Fibroblast of pulmonary artery (primary cell): Measurements from ENCODE around the gene OSTC.

ENCODE experiments used
- DNase-seq: peaks from one replicate; pipeline ENCODE4 v3.0.0-alpha.2; 2010; ENCODE audit warnings: low read depth
- H3K4me3 ChIP-seq: replicated peaks from 2 replicates; pipeline ENCODE4 v1.5.1; 2011; ENCODE audit warnings: low read depth, mild to moderate bottlenecking, control low read depth, low read length, moderate library complexity
- TF ChIP-seq, protein P1 (sequence below): IDR thresholded peaks from 2 replicates; pipeline ENCODE4 v1.5.1; 2011; ENCODE audit warnings: mild to moderate bottlenecking, control low read depth, low read length, inconsistent platforms; ENCODE audit errors: missing control alignments

Gene OSTC

DNA sequence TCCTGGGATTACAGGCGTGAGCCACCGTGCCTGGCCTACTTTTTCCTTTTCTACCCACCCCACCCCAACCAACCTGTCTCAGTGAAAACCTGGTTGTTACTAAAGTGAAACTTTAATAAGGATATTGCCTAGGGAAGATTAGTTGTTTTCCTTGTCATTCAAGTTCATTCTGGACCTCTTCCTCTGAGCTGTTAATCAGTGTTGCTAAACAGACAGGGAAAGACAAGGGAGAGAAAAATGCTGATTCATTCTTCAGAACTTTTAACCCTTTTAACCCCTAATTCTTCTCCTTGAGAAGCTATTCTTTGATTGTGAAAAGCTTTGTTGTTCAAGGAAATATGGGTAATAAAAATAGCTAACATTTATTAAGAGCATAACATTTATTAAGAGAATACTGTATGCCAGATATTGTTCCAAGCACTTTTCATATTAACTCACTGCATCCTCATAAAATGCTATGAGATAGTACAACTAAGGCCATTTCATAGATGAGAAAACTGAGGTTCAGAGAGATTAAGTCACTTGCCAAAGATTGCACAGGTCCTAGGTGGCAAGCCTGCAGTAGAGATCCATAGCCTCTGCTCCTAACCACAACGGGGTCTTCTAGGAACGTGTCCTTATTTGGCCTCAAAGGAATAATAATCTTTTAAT is 34.8 kb downstream of the OSTC start:
- TF ChIP-seq, protein P1, sequence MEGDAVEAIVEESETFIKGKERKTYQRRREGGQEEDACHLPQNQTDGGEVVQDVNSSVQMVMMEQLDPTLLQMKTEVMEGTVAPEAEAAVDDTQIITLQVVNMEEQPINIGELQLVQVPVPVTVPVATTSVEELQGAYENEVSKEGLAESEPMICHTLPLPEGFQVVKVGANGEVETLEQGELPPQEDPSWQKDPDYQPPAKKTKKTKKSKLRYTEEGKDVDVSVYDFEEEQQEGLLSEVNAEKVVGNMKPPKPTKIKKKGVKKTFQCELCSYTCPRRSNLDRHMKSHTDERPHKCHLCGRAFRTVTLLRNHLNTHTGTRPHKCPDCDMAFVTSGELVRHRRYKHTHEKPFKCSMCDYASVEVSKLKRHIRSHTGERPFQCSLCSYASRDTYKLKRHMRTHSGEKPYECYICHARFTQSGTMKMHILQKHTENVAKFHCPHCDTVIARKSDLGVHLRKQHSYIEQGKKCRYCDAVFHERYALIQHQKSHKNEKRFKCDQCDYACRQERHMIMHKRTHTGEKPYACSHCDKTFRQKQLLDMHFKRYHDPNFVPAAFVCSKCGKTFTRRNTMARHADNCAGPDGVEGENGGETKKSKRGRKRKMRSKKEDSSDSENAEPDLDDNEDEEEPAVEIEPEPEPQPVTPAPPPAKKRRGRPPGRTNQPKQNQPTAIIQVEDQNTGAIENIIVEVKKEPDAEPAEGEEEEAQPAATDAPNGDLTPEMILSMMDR, result no peak
- H3K4me3 ChIP-seq, result no peak overlapping the region
- DNase-seq, result peak; percentile 43

- TF ChIP-seq, protein P1, result no peak
- H3K4me3 ChIP-seq, result no peak overlapping the region
- peak; percentile 51 for DNase-seq
Measured at GRCh38 chr4:108690738-108691137, 40.3 kb downstream of the OSTC start.

GRCh38 chr4:108693211-108693610 is 42.8 kb downstream of the OSTC start:
- H3K4me3 ChIP-seq, result no peak overlapping the region
- TF ChIP-seq, protein P1, result no peak
- no peak for DNase-seq

GRCh38 chr4:108693819-108694218 is 43.4 kb downstream of the OSTC start:
- H3K4me3 ChIP-seq, result no peak overlapping the region
- peak; percentile 42 for DNase-seq
- TF ChIP-seq, protein P1, result no peak

DNA sequence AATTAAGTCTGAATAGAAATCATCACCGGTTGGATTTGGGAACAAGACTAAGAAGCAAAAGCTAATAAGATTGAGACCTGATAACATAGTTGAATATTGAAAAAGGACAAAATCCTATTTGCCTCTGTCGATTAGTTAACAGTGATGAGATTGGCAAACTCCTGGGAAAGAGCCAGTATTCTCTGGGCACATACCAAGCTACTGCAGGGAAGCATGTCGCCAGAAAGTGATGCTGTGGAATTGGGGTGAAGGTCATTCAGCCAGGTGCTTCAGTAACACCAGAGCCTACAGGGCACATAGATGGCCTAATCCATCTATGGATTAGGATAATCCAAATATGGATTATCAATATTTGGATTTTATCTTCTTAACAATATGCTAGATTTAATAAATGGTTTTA is 44.0 kb downstream of the OSTC start:
- DNase-seq, result no peak
- TF ChIP-seq, protein P1, result no peak
- H3K4me3 ChIP-seq, result no peak overlapping the region

- no peak overlapping the region for H3K4me3 ChIP-seq
- TF ChIP-seq, protein P1, result no peak
- no peak for DNase-seq
Measured at GRCh38 chr4:108695062-108695461, 44.7 kb downstream of the OSTC start.

GRCh38 chr4:108696160-108696559 is 45.8 kb downstream of the OSTC start:
- TF ChIP-seq, protein P1, result no peak
- no peak overlapping the region for H3K4me3 ChIP-seq
- DNase-seq, result no peak
